Measurements from ENCODE around the gene OLIG1. TPM values are rescaled to one million over a fixed set of nuclear protein-coding genes. Genes with fewer than 3 reads are reported as not detected.
A peak's percentile ranks its signal among the peaks of the same experiment; 100 is the strongest.

Gene OLIG1
- total and polyA plus RNA-seq, 7 donors: 0.07 to 3.4 (median 0.34) TPM; not detected in 1

- H3K4me3 ChIP-seq: no peak overlapping the region
- DNase-seq: no peak
- no peak overlapping the region for H3K27ac ChIP-seq
- no peak for ATAC-seq
- peaks cover 31% of the 10 kb centered on the region for H3K4me1 ChIP-seq
- 80 to 84% (median 81%) methylated on average over 5 of the region's 5 CpGs for WGBS, 3 donors
- intact Hi-C loops (cut with DNase I): no loop called here
- no peaks in the 10 kb centered on the region for H3K9me3 ChIP-seq
- H3K27me3 ChIP-seq (ENCODE audit: insufficient read depth in 3 of 3, low read length in 2 of 3): no peaks in the 10 kb centered on the region
- H3K36me3 ChIP-seq (ENCODE audit: insufficient read depth in 1 of 2, low read depth in 1 of 2): no peaks in the 10 kb centered on the region
- TF ChIP-seq, protein P1, sequence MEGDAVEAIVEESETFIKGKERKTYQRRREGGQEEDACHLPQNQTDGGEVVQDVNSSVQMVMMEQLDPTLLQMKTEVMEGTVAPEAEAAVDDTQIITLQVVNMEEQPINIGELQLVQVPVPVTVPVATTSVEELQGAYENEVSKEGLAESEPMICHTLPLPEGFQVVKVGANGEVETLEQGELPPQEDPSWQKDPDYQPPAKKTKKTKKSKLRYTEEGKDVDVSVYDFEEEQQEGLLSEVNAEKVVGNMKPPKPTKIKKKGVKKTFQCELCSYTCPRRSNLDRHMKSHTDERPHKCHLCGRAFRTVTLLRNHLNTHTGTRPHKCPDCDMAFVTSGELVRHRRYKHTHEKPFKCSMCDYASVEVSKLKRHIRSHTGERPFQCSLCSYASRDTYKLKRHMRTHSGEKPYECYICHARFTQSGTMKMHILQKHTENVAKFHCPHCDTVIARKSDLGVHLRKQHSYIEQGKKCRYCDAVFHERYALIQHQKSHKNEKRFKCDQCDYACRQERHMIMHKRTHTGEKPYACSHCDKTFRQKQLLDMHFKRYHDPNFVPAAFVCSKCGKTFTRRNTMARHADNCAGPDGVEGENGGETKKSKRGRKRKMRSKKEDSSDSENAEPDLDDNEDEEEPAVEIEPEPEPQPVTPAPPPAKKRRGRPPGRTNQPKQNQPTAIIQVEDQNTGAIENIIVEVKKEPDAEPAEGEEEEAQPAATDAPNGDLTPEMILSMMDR (IDR thresholded peaks at IDR 0.05): no peak
Measured at GRCh38 chr21:33055991-33056390, 13.9 kb upstream of the OLIG1 start.

GRCh38 chr21:33057385-33057940, 12.5 kb upstream of the OLIG1 start:
- Histone ChIP-seq H3K27me3 (ENCODE audit: insufficient read depth in 3 of 3, low read length in 2 of 3) (peaks cover 0 to under 1% (median 0%) of the 10 kb centered on the region in 3 donors), H3K4me1 (peaks cover 22% of the 10 kb centered on the region), H3K27ac (no peak overlapping the region), H3K36me3 (ENCODE audit: insufficient read depth in 1 of 2, low read depth in 1 of 2) (no peaks in the 10 kb centered on the region), H3K4me3 (no peak overlapping the region), H3K9me3 (no peaks in the 10 kb centered on the region)
- DNase-seq: no peak
- ATAC-seq: no peak
- 71 to 88% (median 74%) methylated on average over 11 of the region's 11 CpGs for WGBS, 3 donors
- intact Hi-C loops (cut with DNase I): no loop called here
- TF ChIP-seq, protein P1 (IDR thresholded peaks at IDR 0.05): no peak

DNA sequence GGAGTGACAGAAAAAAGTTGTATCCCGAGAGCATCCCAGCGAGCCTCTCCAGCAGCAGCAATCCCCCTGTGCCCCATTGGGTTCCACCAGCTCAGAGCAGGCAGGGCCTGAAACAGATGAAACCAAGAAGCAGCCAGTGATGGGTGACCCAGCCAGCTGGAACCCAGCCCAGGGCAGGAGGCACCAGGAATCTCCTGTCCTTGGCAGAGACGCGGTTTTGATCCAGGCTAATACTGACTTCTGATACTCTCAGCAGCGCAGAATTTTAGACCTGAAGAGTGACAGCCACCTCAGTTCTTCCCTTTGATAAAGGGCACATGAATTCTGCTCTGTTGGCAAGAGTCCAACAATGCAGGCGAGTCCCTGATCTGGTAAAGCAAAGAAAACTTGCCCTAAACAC, 11.4 kb upstream of the OLIG1 start:
- Histone ChIP-seq H3K4me3 (no peak overlapping the region), H3K27ac (no peak overlapping the region), H3K4me1 (peaks cover 22% of the 10 kb centered on the region), H3K27me3 (ENCODE audit: insufficient read depth in 3 of 3, low read length in 2 of 3) (peaks cover 0 to 4% (median 0%) of the 10 kb centered on the region in 3 donors), H3K36me3 (ENCODE audit: insufficient read depth in 1 of 2, low read depth in 1 of 2) (no peaks in the 10 kb centered on the region), H3K9me3 (no peaks in the 10 kb centered on the region)
- WGBS, 3 donors: 9 to 26% (median 21%) methylated on average over 6 of the region's 6 CpGs
- TF ChIP-seq, protein P1 (IDR thresholded peaks at IDR 0.05): no peak
- intact Hi-C loops (cut with DNase I): no loop called here
- ATAC-seq (peak; percentile 71 to 90 (median 78)), DNase-seq (peak; percentile 42 to 81)

GRCh38 chr21:33058957-33059356, 11.0 kb upstream of the OLIG1 start:
- WGBS, 3 donors: 4 to 9% (median 8%) methylated on average over 6 of the region's 6 CpGs
- no peak overlapping the region for H3K4me3 ChIP-seq
- peaks cover 22% of the 10 kb centered on the region for H3K4me1 ChIP-seq
- DNase-seq (peak in 1 of 2 donors; percentile 63), ATAC-seq (peak; percentile 50 to 69 (median 58))
- TF ChIP-seq, protein P1 (IDR thresholded peaks at IDR 0.05): no peak
- H3K9me3 ChIP-seq: no peaks in the 10 kb centered on the region
- no peak overlapping the region for H3K27ac ChIP-seq
- intact Hi-C loops (cut with DNase I): no loop called here
- peaks cover 0 to 8% (median 0%) of the 10 kb centered on the region in 3 donors for H3K27me3 ChIP-seq (ENCODE audit: insufficient read depth in 3 of 3, low read length in 2 of 3)
- no peaks in the 10 kb centered on the region for H3K36me3 ChIP-seq (ENCODE audit: insufficient read depth in 1 of 2, low read depth in 1 of 2)

- ATAC-seq (peak; percentile 68 to 86 (median 78)), DNase-seq (no peak)
- H3K4me1 ChIP-seq: peaks cover 22% of the 10 kb centered on the region
- TF ChIP-seq, protein P1 (IDR thresholded peaks at IDR 0.05): no peak
- H3K27ac ChIP-seq: no peak overlapping the region
- intact Hi-C loops (cut with DNase I): no loop called here
- WGBS, 3 donors: 2 to 6% (median 5%) methylated on average over 2 of the region's 2 CpGs
- H3K4me3 ChIP-seq: no peak overlapping the region
- H3K36me3 ChIP-seq (ENCODE audit: insufficient read depth in 1 of 2, low read depth in 1 of 2): no peaks in the 10 kb centered on the region
- peaks cover 0 to 13% (median 0%) of the 10 kb centered on the region in 3 donors for H3K27me3 ChIP-seq (ENCODE audit: insufficient read depth in 3 of 3, low read length in 2 of 3)
- H3K9me3 ChIP-seq: no peaks in the 10 kb centered on the region
Measured at GRCh38 chr21:33059380-33059841, 10.5 kb upstream of the OLIG1 start.

Measured in psoas muscle (tissue), 8 donors.